H9 (cell line): ENCODE data around the gene CDH15. TPM values are rescaled to one million over a fixed set of nuclear protein-coding genes. Genes with fewer than 3 reads are reported as not detected.

ENCODE experiments used
- DNase-seq: peaks from one replicate; pipeline ENCODE4 v3.0.0-alpha.2; 2017
- H2AFZ ChIP-seq: one replicate; pipeline ENCODE4 v1.6.1; 2013; ENCODE audit warnings: mild to moderate bottlenecking, low read length, control low read depth, moderate library complexity
- H2AK5ac ChIP-seq: 2 replicates; pipeline ENCODE4 v1.6.1; 2013; ENCODE audit warnings: low read length, control low read depth, mixed read lengths; ENCODE audit not compliant: insufficient read length
- H2BK120ac ChIP-seq: one replicate; pipeline ENCODE4 v1.6.1; 2013; ENCODE audit warnings: low read depth, mild to moderate bottlenecking, low read length, control low read depth, inconsistent platforms; ENCODE audit not compliant: poor library complexity, severe bottlenecking
- H2BK12ac ChIP-seq: 2 replicates; pipeline ENCODE4 v1.6.1; 2013; ENCODE audit warnings: low read length, control low read depth, mixed read lengths, low read depth; ENCODE audit not compliant: insufficient read length
- H2BK15ac ChIP-seq: 2 replicates; pipeline ENCODE4 v1.6.1; 2013; ENCODE audit warnings: low read depth, low read length, control low read depth
- H2BK20ac ChIP-seq: one replicate; pipeline ENCODE4 v1.6.1; 2013; ENCODE audit warnings: low read depth, mild to moderate bottlenecking, low read length, control low read depth, inconsistent platforms; ENCODE audit not compliant: poor library complexity, severe bottlenecking
- H2BK5ac ChIP-seq: 2 replicates; pipeline ENCODE4 v1.6.1; 2013; ENCODE audit warnings: low read length, control low read depth, mixed read lengths; ENCODE audit not compliant: insufficient read length
- H3K14ac ChIP-seq: 2 replicates; pipeline ENCODE4 v1.6.1; 2013; ENCODE audit warnings: low read length, control low read depth; ENCODE audit not compliant: insufficient read depth
- H3K18ac ChIP-seq: 2 replicates; pipeline ENCODE4 v1.6.1; 2013; ENCODE audit warnings: low read depth, mild to moderate bottlenecking, mixed read lengths, low read length, control low read depth; ENCODE audit not compliant: insufficient read length
- H3K23ac ChIP-seq: 2 replicates; pipeline ENCODE4 v1.6.1; 2013; ENCODE audit warnings: low read length, control low read depth, mixed read lengths, low read depth; ENCODE audit not compliant: insufficient read length
- H3K23me2 ChIP-seq: 2 replicates; pipeline ENCODE4 v1.6.1; 2013; ENCODE audit warnings: low read depth, mild to moderate bottlenecking, mixed read lengths, low read length, control low read depth; ENCODE audit not compliant: insufficient read length, poor library complexity, severe bottlenecking
- H3K27ac ChIP-seq: 2 replicates; pipeline ENCODE4 v1.5.1; 2013; ENCODE audit warnings: low read length, control low read depth, mixed read lengths, low read depth; ENCODE audit not compliant: insufficient read length
- H3K27me3 ChIP-seq: 2 replicates; pipeline ENCODE4 v1.6.1; 2013; ENCODE audit warnings: low read length, control low read depth, inconsistent platforms; ENCODE audit not compliant: insufficient read depth
- H3K4ac ChIP-seq: 2 replicates; pipeline ENCODE4 v1.6.1; 2013; ENCODE audit warnings: low read depth, mild to moderate bottlenecking, control low read depth, inconsistent platforms, low read length, moderate library complexity
- H3K4me1 ChIP-seq: 2 replicates; pipeline ENCODE4 v1.6.1; 2013; ENCODE audit warnings: low read length, control low read depth, inconsistent platforms; ENCODE audit not compliant: insufficient read depth
- H3K4me2 ChIP-seq: 2 replicates; pipeline ENCODE4 v1.6.1; 2013; ENCODE audit warnings: low read length, control low read depth, mixed read lengths; ENCODE audit not compliant: insufficient read length, insufficient read depth
- H3K56ac ChIP-seq: 2 replicates; pipeline ENCODE4 v1.6.1; 2013; ENCODE audit warnings: low read depth, mild to moderate bottlenecking, mixed read lengths, low read length, control low read depth; ENCODE audit not compliant: insufficient read length
- H3K79me1 ChIP-seq: 2 replicates; pipeline ENCODE4 v1.6.1; 2013; ENCODE audit warnings: low read depth, mild to moderate bottlenecking, moderate library complexity, low read length, control low read depth, inconsistent platforms; ENCODE audit not compliant: insufficient read depth, poor library complexity, severe bottlenecking
- H3K79me2 ChIP-seq: 2 replicates; pipeline ENCODE4 v1.6.1; 2013; ENCODE audit warnings: low read length, control low read depth, inconsistent platforms; ENCODE audit not compliant: insufficient read depth
- H3K9ac ChIP-seq: 2 replicates; pipeline ENCODE4 v1.6.1; 2013; ENCODE audit warnings: low read length, control low read depth, mixed read lengths; ENCODE audit not compliant: insufficient read length; ENCODE audit errors: extremely low read depth
- H3K9me3 ChIP-seq: one replicate; pipeline ENCODE4 v1.6.1; 2013; ENCODE audit warnings: low read depth, low read length, inconsistent platforms; ENCODE audit not compliant: control insufficient read depth
- H3T11ph ChIP-seq: one replicate; pipeline ENCODE4 v1.6.1; 2013; ENCODE audit warnings: mild to moderate bottlenecking, low read length, control low read depth, inconsistent platforms
- H4K20me1 ChIP-seq: one replicate; pipeline ENCODE4 v1.6.1; 2013; ENCODE audit not compliant: control insufficient read depth, insufficient read length, insufficient read depth
- H4K5ac ChIP-seq: 2 replicates; pipeline ENCODE4 v1.6.1; 2013; ENCODE audit warnings: low read depth, mild to moderate bottlenecking, mixed read lengths, low read length, control low read depth; ENCODE audit not compliant: insufficient read length
- H4K8ac ChIP-seq: replicated peaks from 2 replicates; pipeline ENCODE4 v1.6.1; 2013; ENCODE audit warnings: low read length, control low read depth, mixed read lengths, low read depth; ENCODE audit not compliant: insufficient read length
- H4K91ac ChIP-seq: 2 replicates; pipeline ENCODE4 v1.6.1; 2013; ENCODE audit warnings: low read depth, mild to moderate bottlenecking, moderate library complexity, mixed read lengths, low read length, control low read depth; ENCODE audit not compliant: insufficient read length
- H3K27ac Mint-ChIP-seq, 3 experiments: 2 replicates in 2 of 3; 3 replicates in 1 of 3; pipeline ENCODE4 v1.8.0; 2020 to 2021; ENCODE audit warnings: mixed read lengths in 3 of 3, mild to moderate bottlenecking in 1 of 3, moderate library complexity in 1 of 3
- H3K27me3 Mint-ChIP-seq: 2 replicates; pipeline ENCODE4 v1.8.0; 2021; ENCODE audit warnings: low read depth, mild to moderate bottlenecking, moderate library complexity, mixed read lengths
- H3K36me3 Mint-ChIP-seq, 3 experiments: 2 replicates in 2 of 3; 3 replicates in 1 of 3; pipeline ENCODE4 v1.8.0; 2020 to 2021; ENCODE audit warnings: low read depth in 3 of 3, mixed read lengths in 3 of 3; ENCODE audit not compliant: insufficient read depth in 1 of 3
- H3K4me1 Mint-ChIP-seq, 2 experiments: 2 replicates each; pipeline ENCODE4 v1.8.0; 2020; ENCODE audit warnings: mixed read lengths in 2 of 2
- H3K4me3 Mint-ChIP-seq, 2 experiments: 2 replicates in 1 of 2; 3 replicates in 1 of 2; pipeline ENCODE4 v1.8.0; 2020 to 2021; ENCODE audit warnings: mild to moderate bottlenecking in 2 of 2, mixed read lengths in 2 of 2, moderate library complexity in 1 of 2
- H3K9me3 Mint-ChIP-seq, 2 experiments: 2 replicates in 1 of 2; 3 replicates in 1 of 2; pipeline ENCODE4 v1.8.0; 2020; ENCODE audit warnings: mild to moderate bottlenecking in 2 of 2, mixed read lengths in 2 of 2, moderate library complexity in 1 of 2
- WGBS: extraction: QIAGEN DNeasy Blood & Tissue Kit; methylation state at CpG from one replicate; pipeline ENCODE4 v1.1.7; 2013; ENCODE audit warnings: missing lambda C conversion rate, low lambda C conversion rate, mixed read lengths; ENCODE audit not compliant: insufficient read length; ENCODE audit errors: extremely low coverage; 5-methylcytosine and 5-hydroxymethylcytosine counted together
- total RNA-seq: library from RNA; stranded (reverse); gene quantifications from 2 replicates; pipeline ENCODE4 v1.2.1, GENCODE V29; 2021
- TF ChIP-seq, protein P1 (sequence below): fragments of 200-600 bp; sonication (generic); conservative IDR thresholded peaks from 3 replicates; pipeline ENCODE4 v1.8.0; 2021; ENCODE audit warnings: antibody characterized with exemption, mild to moderate bottlenecking

Gene CDH15
- total RNA-seq, 1 experiment from 2014 or later: 0.28 TPM

DNA sequence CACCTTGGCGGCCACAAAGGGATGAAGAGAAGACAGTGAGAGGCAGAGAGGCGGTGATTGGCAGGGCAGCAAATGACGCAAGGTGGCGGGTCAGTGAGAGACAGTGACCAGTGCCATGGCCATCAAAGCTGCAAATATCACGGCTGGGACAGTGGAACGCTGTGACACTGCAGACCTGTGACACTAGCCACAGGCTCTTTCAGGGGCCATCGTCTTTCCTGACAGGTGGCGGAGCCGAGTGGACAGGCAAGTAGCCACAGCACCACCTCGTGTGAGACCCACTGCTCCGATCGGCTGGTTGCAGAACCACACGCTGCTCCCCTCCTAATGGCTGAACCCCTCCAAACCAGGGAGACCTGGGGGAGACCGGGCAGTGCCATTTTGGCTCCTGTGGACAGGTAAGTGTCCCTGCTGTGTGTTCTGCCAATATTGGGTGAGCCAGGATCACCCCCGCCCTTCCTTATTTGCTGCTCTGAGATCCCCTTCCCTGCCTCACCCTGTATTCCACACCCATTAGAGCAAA, 38.0 kb downstream of the CDH15 start:
- no peaks in the 10 kb centered on the region for H3K27me3 ChIP-seq
- no peak overlapping the region for H2BK5ac ChIP-seq
- no peak for DNase-seq
- H3T11ph ChIP-seq: no peak overlapping the region
- no peaks in the 10 kb centered on the region for H3K4me1 ChIP-seq
- no peak overlapping the region for H2BK20ac ChIP-seq
- H4K5ac ChIP-seq: no peak overlapping the region
- no peaks in the 10 kb centered on the region for H3K23me2 ChIP-seq
- no peak overlapping the region for H3K14ac ChIP-seq
- Mint-ChIP-seq H3K27me3 (peaks cover 19% of the 10 kb centered on the region), H3K36me3 (no peaks in the 10 kb centered on the region), H3K4me1 (no peaks in the 10 kb centered on the region), H3K9me3 (no peaks in the 10 kb centered on the region), H3K27ac (no peak overlapping the region), H3K4me3 (no peak overlapping the region)
- H2AFZ ChIP-seq: no peak overlapping the region
- H3K4ac ChIP-seq: no peak overlapping the region
- WGBS: no CpG with 5 or more reads among the region's 15 CpGs
- no peak overlapping the region for H3K4me2 ChIP-seq
- H3K23ac ChIP-seq: no peak overlapping the region
- no peaks in the 10 kb centered on the region for H3K79me1 ChIP-seq
- no peak overlapping the region for H2AK5ac ChIP-seq
- no peaks in the 10 kb centered on the region for H3K79me2 ChIP-seq
- no peak overlapping the region for H4K91ac ChIP-seq
- H3K9me3 ChIP-seq: no peaks in the 10 kb centered on the region
- no peak overlapping the region for H3K27ac ChIP-seq
- no peak overlapping the region for H2BK15ac ChIP-seq
- no peak overlapping the region for H2BK120ac ChIP-seq
- no peak overlapping the region for H3K18ac ChIP-seq
- TF ChIP-seq, protein P1, sequence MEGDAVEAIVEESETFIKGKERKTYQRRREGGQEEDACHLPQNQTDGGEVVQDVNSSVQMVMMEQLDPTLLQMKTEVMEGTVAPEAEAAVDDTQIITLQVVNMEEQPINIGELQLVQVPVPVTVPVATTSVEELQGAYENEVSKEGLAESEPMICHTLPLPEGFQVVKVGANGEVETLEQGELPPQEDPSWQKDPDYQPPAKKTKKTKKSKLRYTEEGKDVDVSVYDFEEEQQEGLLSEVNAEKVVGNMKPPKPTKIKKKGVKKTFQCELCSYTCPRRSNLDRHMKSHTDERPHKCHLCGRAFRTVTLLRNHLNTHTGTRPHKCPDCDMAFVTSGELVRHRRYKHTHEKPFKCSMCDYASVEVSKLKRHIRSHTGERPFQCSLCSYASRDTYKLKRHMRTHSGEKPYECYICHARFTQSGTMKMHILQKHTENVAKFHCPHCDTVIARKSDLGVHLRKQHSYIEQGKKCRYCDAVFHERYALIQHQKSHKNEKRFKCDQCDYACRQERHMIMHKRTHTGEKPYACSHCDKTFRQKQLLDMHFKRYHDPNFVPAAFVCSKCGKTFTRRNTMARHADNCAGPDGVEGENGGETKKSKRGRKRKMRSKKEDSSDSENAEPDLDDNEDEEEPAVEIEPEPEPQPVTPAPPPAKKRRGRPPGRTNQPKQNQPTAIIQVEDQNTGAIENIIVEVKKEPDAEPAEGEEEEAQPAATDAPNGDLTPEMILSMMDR: no peak
- no peaks in the 10 kb centered on the region for H4K20me1 ChIP-seq
- H3K56ac ChIP-seq: no peak overlapping the region
- no peak overlapping the region for H4K8ac ChIP-seq
- no peak overlapping the region for H3K9ac ChIP-seq
- no peak overlapping the region for H2BK12ac ChIP-seq
